Adrenal gland (tissue), 12 donors: ENCODE measurements around the gene IQGAP2. TPM values are rescaled to one million over a fixed set of nuclear protein-coding genes. Genes with fewer than 3 reads are reported as not detected.

Experiments
- DNase-seq, 7 donors: peaks; one replicate each; pipeline ENCODE4 v3.0.0-alpha.2; 2019 to 2020
- H3K27ac ChIP-seq, 5 donors: fragments of 200-600 bp; sonication (generic) in 4 of 5; 1 replicate in 3 of 5; 2 replicates in 2 of 5; pipeline versions ENCODE4 v1.5.1 to v1.8.0; 2016 to 2020; ENCODE audit warnings: mild to moderate bottlenecking in 1 of 5
- H3K27me3 ChIP-seq: fragments of 200-600 bp; 2 replicates; pipeline ENCODE4 v1.8.0; 2021
- H3K36me3 ChIP-seq, 2 donors: fragments of 200-600 bp; replicated peaks in 1 of 2; 1 replicate in 1 of 2; 2 replicates in 1 of 2; pipeline versions ENCODE4 v1.5.1 to v1.8.0; 2018 to 2022
- H3K4me1 ChIP-seq, 2 donors: fragments of 200-600 bp; replicated peaks in 1 of 2; 1 replicate in 1 of 2; 2 replicates in 1 of 2; pipeline versions ENCODE4 v1.5.1 to v1.8.0; 2018 to 2021
- H3K4me3 ChIP-seq, 4 donors: fragments of 200-600 bp; sonication (generic) in 3 of 4; one replicate each; pipeline ENCODE4 v1.5.1; 2016 to 2018
- H3K9me3 ChIP-seq, 3 donors: fragments of 200-600 bp; sonication (generic) in 1 of 3; replicated peaks in 1 of 3; 1 replicate in 2 of 3; 2 replicates in 1 of 3; pipeline versions ENCODE4 v1.5.1 to v1.8.0; 2016 to 2021
- POLR2A ChIP-seq, 2 donors: fragments of 450-650 bp; IDR thresholded peaks; one replicate each; pipeline ENCODE4 v1.6.1; 2017; ENCODE audit warnings: antibody characterized with exemption in 2 of 2, mild to moderate bottlenecking in 2 of 2, moderate library complexity in 1 of 2
- WGBS, 4 donors: extraction: QIAGEN DNeasy Blood & Tissue Kit in 2 of 4; methylation state at CpG; one replicate each; pipeline versions ENCODE4 v1.1.5 to v1.1.7; 2013 to 2017; 5-methylcytosine and 5-hydroxymethylcytosine counted together
- intact Hi-C, 2 donors: fragments of 100-400 bp; cut with DNase I; formaldehyde crosslinking; loops; one replicate each; pipeline versions ENCODE4 v1.14.1 to v1.15.0; 2022 to 2023
- polyA plus RNA-seq, 3 donors: library from polyadenylated mRNA; stranded (reverse); fragments of 200-250 nt in 2 of 3; fragments of 350-450 nt in 1 of 3; fragmentation: Illumina TruSeq in 1 of 3; extraction: RNeasy Lipid Tissue Mini Kit (QIAGEN cat#74804) in 1 of 3; gene quantifications; one replicate each; pipeline ENCODE4 v1.2.3, GENCODE V29; 2013 to 2014
- total RNA-seq, 9 donors: library from RNA; depleted of rRNA in 4 of 9; stranded (reverse); fragments of >200 nt in 4 of 9; fragments of 120-200 nt in 1 of 9; fragmentation: NEBNext Ultra II Directional in 1 of 9; extraction: Animal tissue kit (Norgen Biotek cat#: 25700) in 1 of 9; gene quantifications; one replicate each; pipeline versions ENCODE4 v1.1.0 to v1.2.4, GENCODE V29; 2013 to 2023
- TF ChIP-seq, protein P1 (sequence below), 6 experiments: fragments of 450-650 bp in 4 of 6; fragments of 200-600 bp in 2 of 6; sonication (generic) in 1 of 6; IDR thresholded peaks; 1 replicate in 5 of 6; 2 replicates in 1 of 6; pipeline versions ENCODE4 v1.5.1 to v1.8.0; 2016 to 2021; ENCODE audit warnings: antibody characterized with exemption in 6 of 6, mild to moderate bottlenecking in 2 of 6, moderate library complexity in 1 of 6
- donor health status: healthy with polysubstance abuse.
- donor health status: Bipolar disorder and iron deficiency.
- donor health status: DM: yes; HTN: yes; CAD: no.
- donor health status: DM: no; HTN: no; CAD: no.
- donor health status: DM: no; HTN: no; CAD: no.
- donor health status: DM: yes; HTN: yes; CAD: no.

IQGAP2 gene
- total and polyA plus RNA-seq, 12 donors = 14.9 to 77.3 (median 36.1) TPM

- Histone ChIP-seq H3K4me3 (no peak overlapping the region), H3K36me3 (no peaks in the 10 kb centered on the region), H3K4me1 (peaks cover 0 to 21% of the 10 kb centered on the region in 2 donors), H3K27ac (peak overlapping the region in 2 of 5 donors; percentile 45 to 53), H3K9me3 (no peaks in the 10 kb centered on the region), H3K27me3 (no peaks in the 10 kb centered on the region)
- 54 to 69% (median 64%) methylated on average over 5 of the region's 5 CpGs for WGBS, 4 donors
- no peak for TF ChIP-seq POLR2A (IDR thresholded peaks at IDR 0.05)
- TF ChIP-seq, protein P1, sequence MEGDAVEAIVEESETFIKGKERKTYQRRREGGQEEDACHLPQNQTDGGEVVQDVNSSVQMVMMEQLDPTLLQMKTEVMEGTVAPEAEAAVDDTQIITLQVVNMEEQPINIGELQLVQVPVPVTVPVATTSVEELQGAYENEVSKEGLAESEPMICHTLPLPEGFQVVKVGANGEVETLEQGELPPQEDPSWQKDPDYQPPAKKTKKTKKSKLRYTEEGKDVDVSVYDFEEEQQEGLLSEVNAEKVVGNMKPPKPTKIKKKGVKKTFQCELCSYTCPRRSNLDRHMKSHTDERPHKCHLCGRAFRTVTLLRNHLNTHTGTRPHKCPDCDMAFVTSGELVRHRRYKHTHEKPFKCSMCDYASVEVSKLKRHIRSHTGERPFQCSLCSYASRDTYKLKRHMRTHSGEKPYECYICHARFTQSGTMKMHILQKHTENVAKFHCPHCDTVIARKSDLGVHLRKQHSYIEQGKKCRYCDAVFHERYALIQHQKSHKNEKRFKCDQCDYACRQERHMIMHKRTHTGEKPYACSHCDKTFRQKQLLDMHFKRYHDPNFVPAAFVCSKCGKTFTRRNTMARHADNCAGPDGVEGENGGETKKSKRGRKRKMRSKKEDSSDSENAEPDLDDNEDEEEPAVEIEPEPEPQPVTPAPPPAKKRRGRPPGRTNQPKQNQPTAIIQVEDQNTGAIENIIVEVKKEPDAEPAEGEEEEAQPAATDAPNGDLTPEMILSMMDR (IDR thresholded peaks at IDR 0.05) = no peak
- peak in 3 of 7 donors; percentile 19 to 24 (median 23) for DNase-seq
- intact Hi-C loops = no loop called here
Measured at GRCh38 chr5:76691467-76692273, 288.6 kb downstream of the IQGAP2 start.

DNA sequence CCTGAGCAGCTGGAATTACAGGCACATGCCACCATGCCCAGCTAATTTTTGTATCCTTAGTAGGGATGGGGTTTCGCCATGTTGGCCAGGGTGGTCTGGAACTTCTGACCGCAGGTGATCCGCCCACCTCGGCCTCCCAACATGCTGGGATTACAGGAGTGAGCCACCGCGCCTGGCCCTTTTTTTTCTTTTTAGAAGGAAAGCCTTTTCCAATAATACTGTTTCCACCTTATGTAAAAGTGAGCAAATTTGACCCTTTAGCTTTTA is 289.1 kb downstream of the IQGAP2 start:
- DNase-seq = no peak
- intact Hi-C loops = no loop called here
- H3K36me3 ChIP-seq = no peaks in the 10 kb centered on the region
- H3K27me3 ChIP-seq = no peaks in the 10 kb centered on the region
- no peaks in the 10 kb centered on the region for H3K9me3 ChIP-seq
- peaks cover 0 to 21% of the 10 kb centered on the region in 2 donors for H3K4me1 ChIP-seq
- no peak overlapping the region for H3K4me3 ChIP-seq
- 95 to 97% (median 96%) methylated on average over 6 of the region's 6 CpGs for WGBS, 4 donors
- peak overlapping the region in 2 of 5 donors; percentile 27 to 45 for H3K27ac ChIP-seq
- no peak for TF ChIP-seq POLR2A (IDR thresholded peaks at IDR 0.05)
- TF ChIP-seq, protein P1 (IDR thresholded peaks at IDR 0.05) = no peak

GRCh38 chr5:76692651-76693050 is 289.6 kb downstream of the IQGAP2 start:
- H3K27ac ChIP-seq = peak overlapping the region in 1 of 5 donors; percentile 45
- intact Hi-C loops = no loop called here
- H3K9me3 ChIP-seq = no peaks in the 10 kb centered on the region
- no peaks in the 10 kb centered on the region for H3K27me3 ChIP-seq
- 89 to 95% (median 91%) methylated on average over 3 of the region's 3 CpGs for WGBS, 4 donors
- H3K4me3 ChIP-seq = no peak overlapping the region
- H3K4me1 ChIP-seq = peaks cover 0 to 21% of the 10 kb centered on the region in 2 donors
- no peak for TF ChIP-seq POLR2A (IDR thresholded peaks at IDR 0.05)
- TF ChIP-seq, protein P1 (IDR thresholded peaks at IDR 0.05) = no peak
- H3K36me3 ChIP-seq = no peaks in the 10 kb centered on the region
- DNase-seq = no peak

DNA sequence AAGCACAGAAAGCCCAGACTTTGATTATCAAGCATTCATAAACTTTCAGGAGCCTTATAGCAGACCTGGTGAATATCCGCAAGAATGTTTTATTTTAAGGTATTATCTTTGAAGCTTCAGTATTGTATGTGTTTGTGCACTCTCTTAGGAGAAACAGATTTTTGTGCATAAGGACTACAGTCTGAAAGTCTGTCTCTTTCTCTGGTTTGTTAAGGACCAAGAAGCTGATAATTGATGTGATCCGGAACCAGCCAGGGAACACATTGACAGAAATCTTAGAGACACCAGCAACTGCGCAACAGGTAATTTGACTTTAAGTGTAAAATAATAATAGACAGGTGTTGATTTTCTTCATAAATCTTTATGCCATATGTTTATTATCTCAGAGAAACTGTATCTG is 290.1 kb downstream of the IQGAP2 start:
- Histone ChIP-seq H3K36me3 (no peaks in the 10 kb centered on the region), H3K4me3 (no peak overlapping the region), H3K27me3 (no peaks in the 10 kb centered on the region), H3K27ac (no peak overlapping the region), H3K9me3 (no peaks in the 10 kb centered on the region), H3K4me1 (peaks cover 0 to 21% of the 10 kb centered on the region in 2 donors)
- DNase-seq = no peak
- WGBS, 4 donors = 65 to 99% (median 89%) methylated on average over 3 of the region's 3 CpGs
- TF ChIP-seq POLR2A (IDR thresholded peaks at IDR 0.05) = no peak
- TF ChIP-seq, protein P1 (IDR thresholded peaks at IDR 0.05) = no peak
- intact Hi-C loops = no loop called here
